GM10847 (cell line): ENCODE measurements around the gene PROX1.

Experiments used
- POLR2A ChIP-seq: IDR thresholded peaks from 2 replicates; pipeline ENCODE4 v1.6.1; 2011; ENCODE audit not compliant: insufficient read length; ENCODE audit errors: extremely low read depth

PROX1 gene

GRCh38 chr1:214003233-214003632 is 15.5 kb downstream of the PROX1 start:
- no peak for TF ChIP-seq POLR2A

- TF ChIP-seq POLR2A, result no peak
These were observed 16.2 kb downstream of the PROX1 start for GRCh38 chr1:214004014-214004413.

- no peak for TF ChIP-seq POLR2A
These were observed 17.0 kb downstream of the PROX1 start for GRCh38 chr1:214004795-214005194.

- no peak for TF ChIP-seq POLR2A
These were observed 17.9 kb downstream of the PROX1 start for GRCh38 chr1:214005708-214006107.

GRCh38 chr1:214006845-214007244 is 19.1 kb downstream of the PROX1 start:
- TF ChIP-seq POLR2A, result no peak

GRCh38 chr1:214008347-214008746 is 20.6 kb downstream of the PROX1 start:
- TF ChIP-seq POLR2A, result no peak

- TF ChIP-seq POLR2A, result no peak
These were observed 21.1 kb downstream of the PROX1 start for GRCh38 chr1:214008791-214009422.

GRCh38 chr1:214009423-214010196 is 21.8 kb downstream of the PROX1 start:
- TF ChIP-seq POLR2A, result no peak

- TF ChIP-seq POLR2A, result no peak
These were observed 22.4 kb downstream of the PROX1 start for GRCh38 chr1:214010197-214010573.

GRCh38 chr1:214010717-214011116 is 22.9 kb downstream of the PROX1 start:
- no peak for TF ChIP-seq POLR2A

GRCh38 chr1:214012418-214012817 is 24.6 kb downstream of the PROX1 start:
- TF ChIP-seq POLR2A, result no peak

GRCh38 chr1:214013614-214014377 is 26.0 kb downstream of the PROX1 start:
- no peak for TF ChIP-seq POLR2A

- TF ChIP-seq POLR2A, result no peak
These were observed 27.0 kb downstream of the PROX1 start for GRCh38 chr1:214014730-214015129.

GRCh38 chr1:214017191-214017982 is 29.6 kb downstream of the PROX1 start:
- no peak for TF ChIP-seq POLR2A

GRCh38 chr1:214018386-214019268 is 30.9 kb downstream of the PROX1 start:
- no peak for TF ChIP-seq POLR2A

GRCh38 chr1:214019499-214019898 is 31.7 kb downstream of the PROX1 start:
- TF ChIP-seq POLR2A, result no peak
